ENCODE results near the gene TMEM11.

The TMEM11 gene, protein sequence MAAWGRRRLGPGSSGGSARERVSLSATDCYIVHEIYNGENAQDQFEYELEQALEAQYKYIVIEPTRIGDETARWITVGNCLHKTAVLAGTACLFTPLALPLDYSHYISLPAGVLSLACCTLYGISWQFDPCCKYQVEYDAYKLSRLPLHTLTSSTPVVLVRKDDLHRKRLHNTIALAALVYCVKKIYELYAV

GRCh38 chr17:21214015-21214776 is at the start of gene TMEM11:
TMEM11 (minus strand) TSS chr17:21214161; CDS start chr17:21214152, 9 bp downstream.
- peak; percentile 97 for DNase-seq

GRCh38 chr17:21263376-21263775 is 49.4 kb upstream of the TMEM11 start:
- DNase-seq, result peak; percentile 61

DNA sequence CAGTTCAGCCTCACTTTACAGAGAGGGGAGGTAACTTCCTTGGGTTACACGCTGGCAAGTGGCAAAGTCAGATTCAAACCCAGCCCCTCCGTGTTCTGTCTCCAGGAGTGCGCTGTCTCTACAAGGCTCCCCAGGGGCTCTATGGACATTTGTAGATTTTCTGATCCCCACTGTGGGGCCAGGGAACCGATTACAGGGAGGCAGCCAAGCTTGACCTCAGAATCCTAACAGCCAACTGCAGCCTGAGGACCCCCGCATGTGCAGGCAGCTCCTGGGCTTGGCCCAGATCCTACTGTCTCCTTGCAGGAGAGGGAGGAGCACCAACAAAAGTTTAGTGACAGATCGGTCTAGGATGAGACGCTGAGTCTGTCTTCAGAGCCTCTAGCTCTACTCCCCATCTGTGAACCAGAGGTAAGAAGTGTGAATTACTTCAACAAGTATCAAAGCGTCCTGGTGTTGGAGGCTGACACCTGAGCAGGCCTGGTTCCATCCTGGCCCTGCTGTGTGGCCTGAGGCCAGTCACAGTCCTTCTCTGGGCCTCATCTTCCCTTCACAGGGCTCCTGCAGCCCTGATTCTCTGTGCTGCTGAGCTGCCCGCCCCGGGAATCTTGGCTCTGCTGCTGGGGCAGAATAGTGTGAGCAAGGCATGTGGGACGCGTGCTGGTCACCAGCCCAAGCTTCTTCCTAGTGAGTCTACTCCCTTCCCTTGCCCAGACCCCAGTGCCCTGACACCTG is 48.5 kb upstream of the TMEM11 start:
- no peak for DNase-seq

GRCh38 chr17:21258593-21258992 is 44.6 kb upstream of the TMEM11 start:
- DNase-seq, result no peak

GRCh38 chr17:21253646-21254441 is 39.9 kb upstream of the TMEM11 start:
- DNase-seq, result no peak

- peak; percentile 72 for DNase-seq
These were observed 39.1 kb upstream of the TMEM11 start, which contains the start of gene NATD1 for GRCh38 chr17:21252796-21253645. NATD1 (minus strand) TSS chr17:21253410; CDS start chr17:21253264, 146 bp downstream.

- DNase-seq, result no peak
These were observed 38.4 kb upstream of the TMEM11 start for GRCh38 chr17:21252289-21252795.

DNA sequence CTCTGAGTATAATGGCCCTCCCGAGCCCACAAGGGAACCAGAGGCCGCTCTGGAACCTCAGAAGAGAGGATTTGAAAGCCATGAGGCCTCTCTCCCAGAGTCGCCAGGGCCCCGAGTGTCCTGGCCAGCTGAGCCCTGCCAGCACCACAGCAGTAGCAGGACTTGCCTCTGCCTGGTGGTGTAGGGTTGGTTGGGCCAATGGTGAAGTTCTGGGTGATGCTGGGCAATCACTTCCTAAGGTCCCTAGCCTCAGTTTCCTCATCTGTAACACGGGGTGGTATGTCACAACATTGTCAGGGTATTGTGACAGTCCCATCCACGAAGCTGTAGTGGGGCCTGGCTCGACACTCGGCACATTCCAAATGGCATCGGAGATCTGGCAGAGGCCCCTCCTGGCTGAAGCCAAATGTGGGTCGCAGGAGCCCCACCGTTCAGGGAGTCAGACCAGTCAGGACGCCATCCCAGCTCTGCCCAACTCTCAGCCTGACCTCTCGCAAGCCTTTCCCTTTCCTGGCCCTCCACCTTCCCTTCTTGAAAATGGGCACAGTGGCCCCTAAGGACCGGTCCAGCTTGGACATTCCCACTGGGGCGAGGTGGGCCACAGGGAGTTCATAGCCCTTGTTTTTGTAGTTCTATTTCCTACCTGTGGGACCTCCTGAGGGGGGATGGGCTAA is 37.5 kb upstream of the TMEM11 start:
- no peak for DNase-seq

GRCh38 chr17:21250854-21251253 is 36.9 kb upstream of the TMEM11 start:
- no peak for DNase-seq

GRCh38 chr17:21249920-21250703 is 36.2 kb upstream of the TMEM11 start:
- DNase-seq, result no peak

- DNase-seq, result no peak
These were observed 35.3 kb upstream of the TMEM11 start for GRCh38 chr17:21249086-21249795.

- no peak for DNase-seq
These were observed 34.5 kb upstream of the TMEM11 start for GRCh38 chr17:21248500-21248899.

DNA sequence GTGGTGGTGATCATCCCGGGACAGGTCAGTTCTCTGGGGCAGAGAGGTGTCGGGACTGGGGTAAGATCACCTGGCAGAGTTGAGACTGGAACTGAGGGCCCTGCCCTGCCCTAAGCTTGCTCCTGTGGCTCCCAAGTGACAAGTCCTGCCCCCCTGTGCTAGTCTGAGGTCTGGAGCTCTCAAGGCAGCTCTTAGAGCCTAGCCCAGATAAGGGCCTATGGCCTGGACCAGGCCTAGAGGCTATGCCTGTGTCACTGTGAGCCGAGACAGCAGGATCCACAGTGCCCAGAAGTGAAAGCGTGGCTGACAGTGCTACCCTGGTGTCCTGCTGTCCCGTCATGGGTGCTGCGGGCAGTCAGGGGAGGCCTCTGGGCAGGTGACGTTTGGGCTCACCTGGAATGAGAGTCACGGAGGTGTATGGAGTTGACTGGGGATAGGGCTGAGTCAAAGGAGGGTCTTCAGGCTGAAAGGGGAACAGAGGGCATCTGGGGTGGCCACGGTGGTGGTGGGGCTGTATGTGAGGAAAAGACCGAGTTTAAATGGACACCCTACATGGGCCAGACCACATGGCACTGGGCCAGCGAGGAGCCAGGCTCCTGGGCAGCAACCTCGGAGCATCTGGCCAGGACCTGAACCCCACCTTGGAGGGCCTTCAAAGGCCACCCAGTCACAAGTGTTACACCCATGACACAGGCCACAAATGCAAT is 33.7 kb upstream of the TMEM11 start:
- no peak for DNase-seq

DNA sequence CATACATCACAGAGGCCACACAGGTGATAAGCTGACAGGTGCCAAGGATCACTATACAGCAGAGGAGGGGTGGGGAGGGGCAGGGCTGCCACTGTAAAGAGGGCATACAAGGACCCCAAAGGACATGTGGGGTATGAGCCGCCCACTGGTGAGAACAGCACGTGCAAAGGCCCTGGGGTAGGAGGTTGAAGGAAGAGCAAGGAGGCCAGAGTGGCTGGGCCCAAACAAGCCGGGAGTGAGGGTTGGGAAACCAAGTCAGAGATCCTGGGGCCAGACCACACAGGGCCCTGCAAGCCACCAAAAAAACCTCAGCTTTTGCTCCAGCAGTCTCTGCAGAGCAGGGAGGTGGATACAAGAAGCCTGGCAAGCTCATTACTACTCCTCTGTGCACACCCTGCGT is 32.7 kb upstream of the TMEM11 start:
- DNase-seq, result no peak

- DNase-seq, result no peak
These were observed 31.7 kb upstream of the TMEM11 start for GRCh38 chr17:21245639-21246084.

DNA sequence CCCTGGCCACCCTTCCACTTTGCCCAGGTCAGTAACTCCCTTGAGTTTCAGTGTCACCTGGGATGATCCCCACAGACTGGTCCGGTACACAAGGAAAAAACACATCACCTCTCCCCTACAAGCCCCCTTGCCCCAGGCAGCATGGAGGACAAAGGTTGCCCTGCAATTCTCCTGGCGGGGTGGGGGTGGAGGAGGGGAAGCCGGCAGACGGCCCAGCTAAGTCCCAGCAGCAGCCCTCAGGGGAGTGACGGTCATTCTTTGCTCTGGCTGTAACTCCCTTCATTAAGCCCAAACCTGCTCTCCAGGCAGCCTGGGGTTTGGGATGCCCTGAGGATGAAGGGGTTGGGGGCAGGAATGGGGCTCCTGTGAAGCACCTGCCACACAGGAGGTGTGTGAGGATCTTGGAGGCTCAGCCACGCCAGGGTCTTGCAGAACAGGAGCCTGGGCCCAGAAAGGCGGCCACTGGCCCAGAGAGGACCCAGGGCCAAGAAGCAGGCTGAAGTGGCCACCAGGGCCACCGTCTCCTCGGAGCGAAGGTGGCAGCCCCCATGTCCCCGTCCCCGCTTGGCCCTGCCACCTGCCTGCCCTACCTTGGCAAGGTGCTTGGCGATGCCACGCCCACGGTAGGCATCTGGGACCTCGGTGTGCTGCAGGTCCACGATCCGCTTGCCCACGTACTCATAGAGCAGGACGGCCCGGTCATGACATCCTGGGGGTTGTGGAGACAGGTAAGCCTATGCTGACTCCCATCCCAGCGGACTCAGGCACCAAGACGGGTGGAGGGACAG is 29.7 kb upstream of the TMEM11 start:
- DNase-seq, result no peak

DNA sequence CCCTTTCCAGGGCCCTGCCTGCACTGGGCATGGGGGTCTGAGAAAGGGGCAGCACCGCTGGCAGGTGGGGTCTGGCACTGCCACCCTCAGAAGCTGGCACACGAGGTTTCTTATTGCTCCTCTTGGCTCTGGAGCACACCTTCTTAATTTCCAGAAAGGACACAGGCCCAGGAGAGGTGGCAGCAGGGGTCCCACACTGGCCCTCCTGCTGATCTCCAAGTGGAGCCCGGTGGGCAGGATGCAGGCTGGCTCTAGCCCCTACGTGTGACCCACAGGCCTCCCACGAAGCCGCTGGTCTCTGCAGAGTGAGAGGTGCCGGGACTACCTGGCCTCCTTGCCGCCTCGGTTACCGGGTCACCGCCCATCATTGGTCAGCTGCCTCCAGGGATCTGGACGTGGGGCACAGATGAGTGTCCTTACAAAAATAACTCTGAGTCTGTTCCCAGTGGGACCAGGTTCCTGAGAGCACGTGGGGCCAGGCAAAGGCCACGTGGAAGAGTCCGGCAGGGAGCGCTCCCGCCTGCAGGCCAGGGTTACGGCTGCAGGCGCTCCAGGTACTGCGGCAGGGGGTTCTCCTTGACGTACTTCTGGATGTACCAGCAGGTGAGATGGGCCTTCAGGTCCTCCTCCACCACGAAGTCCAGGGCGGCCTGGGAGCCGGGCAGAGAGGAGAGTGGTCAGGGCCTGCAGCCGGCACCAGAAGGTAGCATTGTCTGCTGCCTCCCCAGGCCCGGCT is 29.0 kb upstream of the TMEM11 start:
- no peak for DNase-seq

Data from activated CD4-positive, alpha-beta T cell treated with anti-CD3 and anti-CD28 coated beads, Interleukin-2, amount 50 U/mL, for 16 hours (primary cell).